Activated B cell treated with CpG ODN at 0.5 μM for 24 hours (primary cell): ENCODE results near the gene LINC00305. TPM values are rescaled to one million over a fixed set of nuclear protein-coding genes. Genes with fewer than 3 reads are reported as not detected.

Source experiments
- ATAC-seq: fragments of 200-7000 bp; cut with Tn5 transposase; one replicate; pipeline ENCODE4 v1.10.0; 2021; ENCODE audit warnings: low read depth, mild to moderate bottlenecking, moderate library complexity
- CTCF ChIA-PET: fragments of 350-600 bp; sonication (Branson Sonifier 250); formaldehyde crosslinking; loops from one replicate; lab custom pipeline; 2021; ENCODE audit warnings: antibody characterized with exemption; lab: Charles Lee
- POLR2A ChIA-PET: fragments of 350-600 bp; sonication (Branson Sonifier 250); formaldehyde crosslinking; loops from one replicate; lab custom pipeline; 2021; ENCODE audit warnings: antibody characterized with exemption; lab: Charles Lee
- DNase-seq: peaks from one replicate; pipeline ENCODE4 v3.0.0; 2022
- H3K27ac Mint-ChIP-seq: one replicate; pipeline ENCODE4 v1.8.0; 2020; ENCODE audit warnings: mixed read lengths
- H3K27me3 Mint-ChIP-seq: one replicate; pipeline ENCODE4 v1.8.0; 2021; ENCODE audit warnings: mixed read lengths
- H3K36me3 Mint-ChIP-seq: one replicate; pipeline ENCODE4 v1.8.0; 2021; ENCODE audit warnings: low read depth, mixed read lengths
- H3K4me1 Mint-ChIP-seq: one replicate; pipeline ENCODE4 v1.8.0; 2021; ENCODE audit warnings: mixed read lengths
- H3K4me3 Mint-ChIP-seq: one replicate; pipeline ENCODE4 v1.8.0; 2020; ENCODE audit warnings: mild to moderate bottlenecking, mixed read lengths
- H3K9me3 Mint-ChIP-seq: one replicate; pipeline ENCODE4 v1.8.0; 2020; ENCODE audit warnings: mixed read lengths
- intact Hi-C: fragments of 100-400 bp; cut with micrococcal nuclease; formaldehyde crosslinking; loops from one replicate; pipeline ENCODE4 v1.15.1; 2024
- total RNA-seq: library from RNA; stranded (reverse); gene quantifications from 2 replicates; pipeline ENCODE4 v1.2.3, GENCODE V29; 2022
- TF ChIP-seq, protein P1 (sequence below): fragments of 200-600 bp; IDR thresholded peaks from one replicate; pipeline ENCODE4 v1.8.0; 2022; ENCODE audit warnings: antibody characterized with exemption, mild to moderate bottlenecking

The LINC00305 gene
- not detected in 2 replicates for total RNA-seq

DNA sequence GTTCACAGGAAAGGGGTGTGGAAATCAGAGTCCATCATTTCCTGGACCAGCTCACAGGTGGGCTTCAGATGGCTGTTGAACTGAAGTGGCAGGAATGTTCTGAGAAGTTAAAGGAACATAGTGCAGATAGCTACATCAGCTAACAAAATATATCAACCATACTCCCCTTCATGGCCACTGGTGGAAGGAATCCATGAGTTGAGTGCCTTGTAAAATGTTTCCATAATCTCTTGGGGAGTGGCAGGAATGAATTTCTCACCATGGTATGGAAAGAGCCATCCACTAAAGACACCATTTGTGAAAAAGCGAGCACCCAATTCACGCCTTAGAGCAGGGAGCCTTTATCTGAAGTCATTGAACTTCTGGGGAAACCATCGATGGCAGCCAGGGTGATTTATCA lies at the start of gene LINC00305:
TSS of gene LINC00305 (minus strand) at position 101 of the 400 bp plus-strand sequence.
- Mint-ChIP-seq H3K4me1 (no peaks in the 10 kb centered on the region), H3K4me3 (no peak within 1 kb of the TSS), H3K27ac (no peak within 1 kb of the TSS), H3K27me3 (no peaks in the 10 kb centered on the region), H3K36me3 (no peaks in the 10 kb centered on the region), H3K9me3 (no peaks in the 10 kb centered on the region)
- DNase-seq (no peak), ATAC-seq (no peak)
- intact Hi-C loops, result no loop called here
- TF ChIP-seq, protein P1, sequence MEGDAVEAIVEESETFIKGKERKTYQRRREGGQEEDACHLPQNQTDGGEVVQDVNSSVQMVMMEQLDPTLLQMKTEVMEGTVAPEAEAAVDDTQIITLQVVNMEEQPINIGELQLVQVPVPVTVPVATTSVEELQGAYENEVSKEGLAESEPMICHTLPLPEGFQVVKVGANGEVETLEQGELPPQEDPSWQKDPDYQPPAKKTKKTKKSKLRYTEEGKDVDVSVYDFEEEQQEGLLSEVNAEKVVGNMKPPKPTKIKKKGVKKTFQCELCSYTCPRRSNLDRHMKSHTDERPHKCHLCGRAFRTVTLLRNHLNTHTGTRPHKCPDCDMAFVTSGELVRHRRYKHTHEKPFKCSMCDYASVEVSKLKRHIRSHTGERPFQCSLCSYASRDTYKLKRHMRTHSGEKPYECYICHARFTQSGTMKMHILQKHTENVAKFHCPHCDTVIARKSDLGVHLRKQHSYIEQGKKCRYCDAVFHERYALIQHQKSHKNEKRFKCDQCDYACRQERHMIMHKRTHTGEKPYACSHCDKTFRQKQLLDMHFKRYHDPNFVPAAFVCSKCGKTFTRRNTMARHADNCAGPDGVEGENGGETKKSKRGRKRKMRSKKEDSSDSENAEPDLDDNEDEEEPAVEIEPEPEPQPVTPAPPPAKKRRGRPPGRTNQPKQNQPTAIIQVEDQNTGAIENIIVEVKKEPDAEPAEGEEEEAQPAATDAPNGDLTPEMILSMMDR, result no peak
- ChIA-PET POLR2A (no interaction called here), CTCF (no interaction called here)

DNA sequence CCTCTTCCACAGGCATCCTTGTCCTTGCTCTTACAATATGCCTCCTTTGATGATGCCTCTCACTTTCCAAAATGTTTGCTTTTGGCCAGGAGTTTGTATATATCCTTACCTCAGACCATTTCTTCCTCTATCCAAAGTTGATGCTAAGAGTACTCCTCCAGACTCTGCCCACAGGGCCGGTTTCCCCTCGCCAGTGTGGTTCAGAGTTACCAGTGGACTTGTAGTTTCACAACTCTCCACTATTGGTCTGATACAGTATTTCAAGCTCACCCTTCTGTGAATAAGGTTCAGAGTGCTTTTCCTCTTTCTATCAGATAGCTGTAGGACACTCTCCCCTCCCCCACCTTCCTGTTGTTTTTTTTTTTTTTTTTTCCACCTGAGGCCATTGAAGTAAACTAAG lies 42.2 kb upstream of the LINC00305 start:
- Mint-ChIP-seq H3K4me3 (no peak overlapping the region), H3K36me3 (no peaks in the 10 kb centered on the region), H3K4me1 (no peaks in the 10 kb centered on the region), H3K27ac (no peak overlapping the region), H3K9me3 (no peaks in the 10 kb centered on the region), H3K27me3 (no peaks in the 10 kb centered on the region)
- POLR2A ChIA-PET, result no interaction called here
- ATAC-seq, result no peak
- DNase-seq, result no peak
- TF ChIP-seq, protein P1, result no peak
- CTCF ChIA-PET, result no interaction called here
- intact Hi-C loops, result no loop called here

DNA sequence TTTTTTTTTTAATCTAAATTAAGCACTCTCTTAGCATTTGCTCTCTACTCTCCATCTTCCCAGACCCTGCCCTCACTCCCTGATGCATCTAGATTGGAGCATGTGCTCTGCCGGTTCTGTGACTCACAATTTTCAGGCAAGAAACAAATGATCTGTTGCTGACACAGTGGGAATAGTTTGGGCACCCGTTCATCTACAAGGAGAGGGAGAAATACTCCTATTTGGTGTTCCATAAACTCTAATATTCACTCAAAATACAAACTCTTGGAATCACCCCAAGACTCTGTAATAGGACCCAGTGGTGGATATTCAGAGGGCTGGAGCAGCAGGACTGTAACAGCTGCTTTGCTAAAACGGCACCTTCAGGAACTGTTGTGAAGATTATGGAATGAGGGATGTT lies 37.1 kb upstream of the LINC00305 start:
- TF ChIP-seq, protein P1, result no peak
- Mint-ChIP-seq H3K4me1 (no peaks in the 10 kb centered on the region), H3K27ac (no peak overlapping the region), H3K9me3 (no peaks in the 10 kb centered on the region), H3K36me3 (no peaks in the 10 kb centered on the region), H3K27me3 (peaks cover 2% of the 10 kb centered on the region), H3K4me3 (no peak overlapping the region)
- ChIA-PET POLR2A (no interaction called here), CTCF (no interaction called here)
- intact Hi-C loops, result no loop called here
- ATAC-seq (no peak), DNase-seq (no peak)

DNA sequence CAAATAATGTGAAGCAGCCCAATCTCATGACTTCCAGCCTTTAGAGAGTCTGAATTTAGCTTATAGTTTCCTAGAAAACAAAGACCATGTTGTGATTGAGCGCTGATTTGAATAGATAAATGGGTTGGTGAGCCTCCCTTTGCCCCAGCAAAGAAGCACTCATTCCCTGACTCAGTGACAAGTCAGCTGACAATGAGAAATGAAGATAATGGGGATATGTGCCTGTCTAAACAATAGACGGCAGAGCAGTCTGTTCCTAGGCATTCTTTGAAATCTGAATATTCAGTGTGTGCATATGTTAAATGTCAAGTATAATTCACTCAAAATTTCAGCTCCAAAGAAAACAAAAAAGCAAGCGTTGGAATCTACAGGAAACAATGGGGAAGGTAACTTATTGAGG lies 34.8 kb upstream of the LINC00305 start:
- POLR2A ChIA-PET, result no interaction called here
- intact Hi-C loops, result no loop called here
- no peak overlapping the region for H3K27ac Mint-ChIP-seq
- H3K4me3 Mint-ChIP-seq, result no peak overlapping the region
- H3K36me3 Mint-ChIP-seq, result no peaks in the 10 kb centered on the region
- no peak for ATAC-seq
- peaks cover 2% of the 10 kb centered on the region for H3K27me3 Mint-ChIP-seq
- no peaks in the 10 kb centered on the region for H3K9me3 Mint-ChIP-seq
- H3K4me1 Mint-ChIP-seq, result no peaks in the 10 kb centered on the region
- DNase-seq, result no peak
- TF ChIP-seq, protein P1, result no peak
- CTCF ChIA-PET, result no interaction called here

DNA sequence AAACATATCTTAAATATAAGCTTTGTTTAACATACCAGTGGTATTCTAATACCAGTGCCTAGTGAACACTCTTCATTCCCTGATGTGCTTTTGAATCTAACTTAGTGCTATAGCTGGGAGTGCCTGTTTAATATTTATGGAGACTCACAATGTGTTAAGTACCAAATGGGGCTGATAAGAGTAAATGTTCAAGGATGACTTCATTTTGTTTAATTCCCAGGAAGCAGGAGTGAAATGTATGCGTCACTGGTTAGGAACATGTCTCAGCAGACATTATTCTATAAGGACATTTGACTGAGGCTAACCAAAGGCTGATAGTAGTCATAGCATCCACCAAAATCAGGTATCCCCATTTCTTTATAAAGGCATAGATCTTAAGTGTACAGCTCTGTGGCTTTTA lies 31.7 kb upstream of the LINC00305 start:
- Mint-ChIP-seq H3K4me3 (no peak overlapping the region), H3K36me3 (no peaks in the 10 kb centered on the region), H3K27ac (no peak overlapping the region), H3K27me3 (peaks cover 2% of the 10 kb centered on the region), H3K9me3 (no peaks in the 10 kb centered on the region), H3K4me1 (no peaks in the 10 kb centered on the region)
- CTCF ChIA-PET, result no interaction called here
- TF ChIP-seq, protein P1, result no peak
- intact Hi-C loops, result no loop called here
- DNase-seq (no peak), ATAC-seq (no peak)
- POLR2A ChIA-PET, result no interaction called here
